Common myeloid progenitor, CD34-positive (primary cell): ENCODE data around the gene RAD21L1.
"Not testable (repeated sequence)": the region's sequence is repeated elsewhere in the genome, so short reads cannot be mapped to it uniquely, and the experiment has no call there.

Experiments
- CTCF ChIA-PET: fragments of 350-600 bp; sonication (Branson Sonifier 250); formaldehyde crosslinking; loops from one replicate; lab custom pipeline; 2021; ENCODE audit warnings: antibody characterized with exemption; lab: Charles Lee
- POLR2A ChIA-PET: fragments of 350-600 bp; sonication (Branson Sonifier 250); formaldehyde crosslinking; loops from one replicate; lab custom pipeline; 2021; ENCODE audit warnings: antibody characterized with exemption; lab: Charles Lee
- DNase-seq, 3 donors: peaks; one replicate each; pipeline versions ENCODE4 v3.0.0 to v3.0.0-alpha.2; 2013
- H3K27ac ChIP-seq, 2 experiments: 1 replicate in 1 of 2; 2 replicates in 1 of 2; pipeline ENCODE4 v1.7.0; 2013; ENCODE audit warnings: inconsistent platforms in 2 of 2, low read length in 2 of 2, mild to moderate bottlenecking in 2 of 2, low read depth in 1 of 2, moderate library complexity in 1 of 2; ENCODE audit not compliant: severe bottlenecking in 2 of 2, insufficient read depth in 1 of 2, poor library complexity in 1 of 2
- H3K27me3 ChIP-seq, 5 experiments: replicated peaks in 2 of 5; 1 replicate in 3 of 5; 2 replicates in 2 of 5; pipeline versions ENCODE4 v1.6.1 to v1.7.0; 2013; ENCODE audit warnings: low read length in 4 of 5, mild to moderate bottlenecking in 2 of 5, moderate library complexity in 2 of 5, inconsistent platforms in 1 of 5; ENCODE audit not compliant: insufficient read depth in 5 of 5, control insufficient read depth in 4 of 5
- H3K36me3 ChIP-seq, 4 experiments: 1 replicate in 2 of 4; 2 replicates in 2 of 4; pipeline versions ENCODE4 v1.6.1 to v1.7.0; 2013; ENCODE audit warnings: low read length in 3 of 4, control low read depth in 1 of 4, mild to moderate bottlenecking in 1 of 4; ENCODE audit not compliant: control insufficient read depth in 4 of 4, insufficient read depth in 4 of 4
- H3K4me1 ChIP-seq, 4 experiments: 1 replicate in 3 of 4; 2 replicates in 1 of 4; pipeline versions ENCODE4 v1.6.1 to v1.7.1; 2013; ENCODE audit warnings: low read length in 3 of 4, mild to moderate bottlenecking in 3 of 4, control low read depth in 1 of 4, inconsistent platforms in 1 of 4, moderate library complexity in 1 of 4; ENCODE audit not compliant: control insufficient read depth in 4 of 4, insufficient read depth in 4 of 4; ENCODE audit errors: control extremely low read depth in 1 of 4
- H3K4me3 ChIP-seq, 7 experiments: 1 replicate in 4 of 7; 2 replicates in 3 of 7; pipeline versions ENCODE4 v1.5.1 to v1.7.0; 2013; ENCODE audit warnings: mild to moderate bottlenecking in 7 of 7, low read length in 6 of 7, moderate library complexity in 6 of 7, inconsistent platforms in 2 of 7, low read depth in 2 of 7, control low read depth in 1 of 7; ENCODE audit not compliant: insufficient read depth in 4 of 7, control insufficient read depth in 1 of 7; ENCODE audit errors: extremely low read depth in 1 of 7
- H3K9me3 ChIP-seq, 5 experiments: 1 replicate in 4 of 5; 2 replicates in 1 of 5; pipeline versions ENCODE4 v1.6.1 to v1.7.1; 2013; ENCODE audit warnings: low read length in 4 of 5, mild to moderate bottlenecking in 2 of 5, inconsistent platforms in 1 of 5, low read depth in 1 of 5, moderate library complexity in 1 of 5; ENCODE audit not compliant: control insufficient read depth in 4 of 5, insufficient read depth in 2 of 5; ENCODE audit errors: control extremely low read depth in 1 of 5
- WGBS: methylation state at CpG from one replicate; pipeline ENCODE4 v1.1.5; 2013; ENCODE audit not compliant: insufficient coverage; 5-methylcytosine and 5-hydroxymethylcytosine counted together

The RAD21L1 gene

GRCh38 chr20:1210501-1210900, 15.3 kb upstream of the RAD21L1 start:
- ChIA-PET POLR2A (no interaction called here), CTCF (interaction anchor here (1.2 to 1.5 kb wide), 2 partner anchors 19 to 254 kb away, joined by 3 to 5 read pairs; no protein-coding TSS in a partner anchor)
- H3K27me3 ChIP-seq, result peaks cover 0 to 4% (median 0%) of the 10 kb centered on the region in 5 experiments

GRCh38 chr20:1212023-1212422, 13.8 kb upstream of the RAD21L1 start:
- DNase-seq, result no peak
- Histone ChIP-seq H3K4me1 (peaks cover 2 to 22% (median 12%) of the 10 kb centered on the region in 4 experiments), H3K27me3 (peaks cover 0 to 4% (median 0%) of the 10 kb centered on the region in 5 experiments), H3K36me3 (no peaks in the 10 kb centered on the region), H3K9me3 (no peaks in the 10 kb centered on the region), H3K4me3 (no peak overlapping the region), H3K27ac (no peak overlapping the region)
- ChIA-PET POLR2A (no interaction called here), CTCF (interaction anchor here (0.7 to 2.3 kb wide), 7 partner anchors 11 to 256 kb away, joined by 3 to 8 read pairs (median 3); no protein-coding TSS in a partner anchor)

More at GRCh38 chr20:1210501-1210900, 15.3 kb upstream of the RAD21L1 start:
- Histone ChIP-seq H3K9me3 (no peaks in the 10 kb centered on the region), H3K27ac (no peak overlapping the region), H3K36me3 (no peaks in the 10 kb centered on the region), H3K4me1 (peaks cover 2 to 10% (median 6%) of the 10 kb centered on the region in 4 experiments), H3K4me3 (no peak overlapping the region)
- no peak for DNase-seq
- WGBS, result no CpG with 5 or more reads among the region's 1 CpG

GRCh38 chr20:1212607-1213396, 13.0 kb upstream of the RAD21L1 start:
- Histone ChIP-seq H3K4me1 (peaks cover 2 to 22% (median 12%) of the 10 kb centered on the region in 4 experiments), H3K4me3 (peak overlapping the region in 1 of 7 experiments; percentile 7), H3K27me3 (peaks cover 0 to 4% (median 0%) of the 10 kb centered on the region in 5 experiments), H3K36me3 (no peaks in the 10 kb centered on the region), H3K9me3 (no peaks in the 10 kb centered on the region), H3K27ac (no peak overlapping the region)
- DNase-seq, result peak; percentile 68 to 84 (median 81)
- CTCF ChIA-PET, result interaction anchor here (0.6 to 2.3 kb wide), 13 partner anchors 8 to 256 kb away, joined by 3 to 8 read pairs (median 3); no protein-coding TSS in a partner anchor
- POLR2A ChIA-PET, result interaction anchor here (0.6 kb wide), 1 partner anchor 109 kb away, joined by 3 read pairs; no protein-coding TSS in a partner anchor
- WGBS, result 16% methylated on average over 20 of the region's 21 CpGs

GRCh38 chr20:1214838-1215261, 11.0 kb upstream of the RAD21L1 start:
- Histone ChIP-seq H3K27ac (no peak overlapping the region), H3K4me3 (no peak overlapping the region), H3K36me3 (no peaks in the 10 kb centered on the region), H3K9me3 (no peaks in the 10 kb centered on the region), H3K4me1 (peaks cover 2 to 22% (median 12%) of the 10 kb centered on the region in 4 experiments), H3K27me3 (peaks cover 0 to 4% (median 0%) of the 10 kb centered on the region in 5 experiments)
- ChIA-PET POLR2A (no interaction called here), CTCF (interaction anchor here (1.1 kb wide), 1 partner anchor 9 kb away, joined by 3 read pairs; no protein-coding TSS in a partner anchor)
- WGBS, result 100% methylated on average over 4 of the region's 4 CpGs
- DNase-seq, result no peak

GRCh38 chr20:1215386-1216170, 10.3 kb upstream of the RAD21L1 start:
- ChIA-PET POLR2A (no interaction called here), CTCF (interaction anchor here (1.1 kb wide), 1 partner anchor 10 kb away, joined by 3 read pairs; no protein-coding TSS in a partner anchor)
- peaks cover 0 to 4% (median 0%) of the 10 kb centered on the region in 5 experiments for H3K27me3 ChIP-seq
- peak overlapping the region in 1 of 7 experiments; percentile 1 for H3K4me3 ChIP-seq
- 44% methylated on average over 5 of the region's 11 CpGs for WGBS
- H3K27ac ChIP-seq, result no peak overlapping the region
- H3K36me3 ChIP-seq, result no peaks in the 10 kb centered on the region
- no peaks in the 10 kb centered on the region for H3K9me3 ChIP-seq
- H3K4me1 ChIP-seq, result peaks cover 2 to 22% (median 12%) of the 10 kb centered on the region in 4 experiments
- DNase-seq, result peak in 1 of 3 donors; percentile 33

GRCh38 chr20:1216527-1217427, 9.1 kb upstream of the RAD21L1 start:
- WGBS, result 89% methylated on average over 13 of the region's 19 CpGs
- peaks cover 2 to 22% (median 12%) of the 10 kb centered on the region in 4 experiments for H3K4me1 ChIP-seq
- H3K4me3 ChIP-seq, H3K9me3 ChIP-seq, H3K27me3 ChIP-seq, DNase-seq, CTCF ChIA-PET, H3K27ac ChIP-seq, H3K36me3 ChIP-seq: not testable (repeated sequence)
- POLR2A ChIA-PET, result interaction anchor here (0.6 kb wide), 1 partner anchor 208 kb away, joined by 3 read pairs; no protein-coding TSS in a partner anchor
